C4-2B (cell line): ENCODE data around the gene DEAF1.

Source experiments
- H3K27ac ChIP-seq: fragments of 450-650 bp; 2 replicates; pipeline ENCODE4 v1.5.1; 2017
- ZFX ChIP-seq: fragments of 450-650 bp; IDR thresholded peaks from 2 replicates; pipeline ENCODE4 v1.6.1; 2017
- TF ChIP-seq, protein P1 (sequence below): fragments of 450-650 bp; conservative IDR thresholded peaks from 2 replicates; pipeline ENCODE4 v1.5.1; 2017; ENCODE audit warnings: mild to moderate bottlenecking

The DEAF1 gene

DNA sequence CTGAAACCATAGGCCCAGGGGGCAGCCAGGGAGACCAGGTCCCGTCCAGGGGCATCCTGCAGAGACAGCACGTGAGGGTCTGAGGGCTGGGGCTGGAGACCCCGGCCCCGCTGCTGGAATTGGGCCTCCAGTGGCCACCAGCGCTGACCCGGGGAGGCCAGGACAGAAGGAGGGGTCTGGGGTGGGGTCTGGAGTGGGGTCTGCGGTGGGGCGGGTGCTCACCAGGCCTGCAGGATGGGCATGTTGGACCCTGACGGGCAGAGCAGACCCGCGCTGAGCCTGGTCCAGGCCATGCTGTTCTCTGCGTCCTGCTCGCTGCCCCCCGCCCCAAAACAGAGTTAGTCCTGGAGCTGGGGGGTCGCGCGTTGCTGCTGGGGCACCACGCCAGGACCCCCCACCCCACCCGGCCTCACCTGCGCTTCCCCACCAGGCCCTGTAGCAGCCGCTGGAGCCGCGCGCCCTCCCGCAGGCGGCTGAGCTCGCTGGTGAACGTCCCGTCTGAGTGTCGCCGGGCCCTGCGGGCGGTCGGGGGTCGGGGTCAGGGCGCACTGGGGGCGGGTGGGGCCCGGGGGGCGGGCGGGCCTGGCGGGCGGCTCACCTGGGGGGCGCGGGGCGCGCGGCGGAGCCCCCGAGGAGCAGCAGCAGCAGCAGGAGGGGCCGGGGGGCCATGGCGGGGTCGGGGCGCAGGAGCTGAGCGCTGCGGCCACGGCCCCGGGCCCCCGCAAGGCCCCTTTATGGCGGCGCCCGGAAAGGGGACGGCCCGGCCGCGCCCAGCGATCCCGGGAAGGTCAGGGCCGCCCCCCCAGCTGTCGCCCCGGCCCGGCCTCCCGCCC, 68.3 kb downstream of the DEAF1 start, which contains the start of gene SCT:
SCT (minus strand) TSS at position 707 of the 833 bp plus-strand sequence; CDS start at position 669, 38 bp downstream.
- no peak within 1 kb of the TSS for H3K27ac ChIP-seq
- TF ChIP-seq ZFX, result no peak
- TF ChIP-seq, protein P1, sequence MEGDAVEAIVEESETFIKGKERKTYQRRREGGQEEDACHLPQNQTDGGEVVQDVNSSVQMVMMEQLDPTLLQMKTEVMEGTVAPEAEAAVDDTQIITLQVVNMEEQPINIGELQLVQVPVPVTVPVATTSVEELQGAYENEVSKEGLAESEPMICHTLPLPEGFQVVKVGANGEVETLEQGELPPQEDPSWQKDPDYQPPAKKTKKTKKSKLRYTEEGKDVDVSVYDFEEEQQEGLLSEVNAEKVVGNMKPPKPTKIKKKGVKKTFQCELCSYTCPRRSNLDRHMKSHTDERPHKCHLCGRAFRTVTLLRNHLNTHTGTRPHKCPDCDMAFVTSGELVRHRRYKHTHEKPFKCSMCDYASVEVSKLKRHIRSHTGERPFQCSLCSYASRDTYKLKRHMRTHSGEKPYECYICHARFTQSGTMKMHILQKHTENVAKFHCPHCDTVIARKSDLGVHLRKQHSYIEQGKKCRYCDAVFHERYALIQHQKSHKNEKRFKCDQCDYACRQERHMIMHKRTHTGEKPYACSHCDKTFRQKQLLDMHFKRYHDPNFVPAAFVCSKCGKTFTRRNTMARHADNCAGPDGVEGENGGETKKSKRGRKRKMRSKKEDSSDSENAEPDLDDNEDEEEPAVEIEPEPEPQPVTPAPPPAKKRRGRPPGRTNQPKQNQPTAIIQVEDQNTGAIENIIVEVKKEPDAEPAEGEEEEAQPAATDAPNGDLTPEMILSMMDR, result no peak

DNA sequence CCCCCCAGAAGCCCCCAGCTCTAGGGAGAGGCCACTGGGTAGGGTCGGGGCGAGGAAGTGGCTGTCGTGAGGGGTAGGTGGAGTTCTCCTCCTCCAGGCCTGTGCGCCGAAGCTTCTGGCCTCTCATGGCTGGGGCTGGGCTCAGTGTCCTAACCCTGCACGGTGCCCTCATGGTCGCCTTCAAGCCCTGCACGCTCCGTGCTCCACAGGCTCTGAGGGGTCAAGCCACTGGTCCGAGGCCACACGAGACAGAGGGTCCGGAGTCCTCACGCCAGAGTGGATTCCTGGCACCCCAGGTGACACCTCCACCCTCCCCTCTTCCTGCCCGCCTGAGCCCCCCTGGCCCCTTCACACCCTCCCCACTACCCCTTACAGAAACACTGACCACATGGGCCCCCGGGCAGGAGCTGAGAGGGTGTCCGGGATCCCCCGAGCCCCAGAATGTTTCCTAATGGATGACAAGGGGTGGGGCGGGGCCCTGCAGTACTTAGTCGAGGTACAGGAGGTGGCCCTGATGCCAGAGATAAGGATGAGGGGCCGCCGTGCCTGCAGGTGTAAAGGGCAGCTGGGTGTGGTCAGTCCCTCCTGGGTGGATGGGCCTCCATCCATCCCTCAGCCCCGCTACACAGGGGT, 69.3 kb downstream of the DEAF1 start:
- TF ChIP-seq, protein P1, result no peak
- TF ChIP-seq ZFX, result no peak
- no peak overlapping the region for H3K27ac ChIP-seq

DNA sequence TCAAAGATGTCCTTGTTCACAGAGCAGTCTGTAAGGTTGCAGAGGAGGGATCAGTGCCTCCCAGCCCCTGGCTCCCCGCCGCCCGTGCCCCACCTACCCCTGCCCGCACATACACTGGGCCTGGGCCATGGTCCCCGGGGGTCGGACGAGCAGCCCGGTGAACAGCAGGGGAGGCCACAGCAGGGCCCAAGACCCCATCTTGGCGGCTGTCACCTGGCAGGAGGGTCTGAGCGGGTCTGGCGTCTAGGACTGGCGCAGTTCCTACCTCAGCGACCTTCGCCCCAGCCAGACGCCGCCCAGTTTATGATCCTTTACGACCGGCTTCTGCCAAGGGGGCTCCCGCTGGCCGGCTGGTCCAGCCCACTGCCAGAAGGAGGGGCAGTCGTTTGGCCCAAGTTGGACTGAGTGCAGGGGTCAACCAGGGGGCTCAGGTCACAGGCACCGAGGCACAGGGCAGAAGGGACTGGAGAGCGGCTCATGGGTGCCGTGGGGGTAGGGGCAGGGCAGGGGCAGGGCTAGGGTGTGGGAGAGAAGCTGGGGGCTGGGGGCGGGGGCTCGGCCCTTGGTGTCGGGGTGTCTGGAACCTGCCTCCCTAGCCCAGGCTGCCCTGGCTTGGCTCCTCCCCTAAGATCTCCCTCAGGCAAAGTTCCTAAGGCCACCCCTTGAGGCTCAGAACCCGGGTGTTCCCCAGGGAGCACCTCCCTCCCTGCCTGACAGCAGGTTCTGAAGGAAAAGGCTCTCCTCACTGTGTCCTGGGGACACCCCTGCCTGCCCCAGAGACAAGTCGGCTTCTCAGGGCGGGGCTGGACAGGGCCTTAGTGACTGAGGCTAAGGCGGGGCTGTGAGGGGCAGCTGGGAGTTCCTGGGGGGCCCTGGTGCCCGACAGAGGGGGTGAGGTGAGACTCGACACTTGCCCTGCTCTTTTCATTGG, 70.1 kb downstream of the DEAF1 start, which contains the start of gene CDHR5:
CDHR5 (minus strand) TSS at position 251 of the 931 bp plus-strand sequence; CDS start at position 198, 53 bp downstream.
- no peak for TF ChIP-seq ZFX
- TF ChIP-seq, protein P1, result no peak
- no peak within 1 kb of the TSS for H3K27ac ChIP-seq

DNA sequence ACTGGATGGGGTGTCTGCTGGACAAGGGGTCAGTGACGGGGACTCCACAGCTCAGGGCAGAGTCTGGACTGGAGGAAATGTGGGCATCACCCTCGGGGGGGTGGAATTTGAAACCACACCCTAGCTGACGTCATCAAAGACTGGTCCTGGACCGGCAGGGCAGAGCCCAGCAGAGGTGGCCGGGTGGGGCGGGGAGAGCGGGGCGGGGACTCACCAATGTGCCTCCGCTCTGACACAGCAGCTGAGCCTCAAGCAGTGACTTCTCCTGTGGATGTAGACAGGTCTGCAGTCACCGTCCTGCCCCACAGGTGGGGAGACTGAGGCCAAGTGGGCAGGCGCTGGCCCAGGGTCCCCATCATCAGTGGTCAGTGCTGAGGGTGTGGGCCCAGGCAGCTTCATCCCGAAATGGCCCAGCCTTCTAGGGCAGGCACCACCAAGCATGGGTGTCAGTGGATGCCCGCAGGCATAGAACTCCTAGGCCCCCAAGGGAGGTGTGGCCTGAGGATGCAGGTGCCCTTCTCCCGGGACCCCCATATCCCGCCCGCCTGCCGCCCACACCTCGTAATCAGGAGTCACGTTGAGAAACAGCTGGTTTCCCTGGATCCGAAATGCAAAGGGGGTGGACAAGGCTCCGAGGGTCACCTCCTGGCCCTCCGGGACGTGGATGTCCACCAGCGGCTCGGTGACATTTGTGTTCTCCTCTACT, 70.9 kb downstream of the DEAF1 start:
- no peak for TF ChIP-seq ZFX
- TF ChIP-seq, protein P1, result no peak
- no peak overlapping the region for H3K27ac ChIP-seq

DNA sequence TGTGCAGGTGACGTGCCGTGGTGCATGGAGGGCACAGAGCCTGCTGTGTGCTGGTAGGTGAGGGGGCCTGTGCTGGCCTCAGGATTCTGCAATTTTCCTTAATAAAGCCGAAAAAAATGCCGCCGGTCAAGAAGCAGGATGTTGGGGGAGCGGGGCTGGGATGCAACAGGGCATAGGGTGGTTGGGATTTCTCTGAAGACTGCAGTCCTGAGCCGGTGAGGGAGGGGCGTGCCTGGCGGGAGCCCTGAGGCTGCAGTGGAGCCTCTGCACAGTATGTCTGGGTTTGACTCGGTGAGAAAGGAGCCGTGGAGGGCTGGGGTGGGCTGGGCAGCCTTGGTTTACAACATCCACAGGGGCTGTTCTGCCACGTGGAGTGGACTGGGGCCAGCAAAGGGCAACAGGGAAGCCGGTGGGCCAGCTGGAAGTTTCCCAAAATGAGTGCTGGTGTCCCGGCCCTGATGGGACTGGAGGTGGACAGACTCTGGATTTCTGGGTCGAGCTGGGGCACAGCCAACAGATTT, 71.6 kb downstream of the DEAF1 start:
- TF ChIP-seq ZFX, result no peak
- TF ChIP-seq, protein P1, result no peak

DNA sequence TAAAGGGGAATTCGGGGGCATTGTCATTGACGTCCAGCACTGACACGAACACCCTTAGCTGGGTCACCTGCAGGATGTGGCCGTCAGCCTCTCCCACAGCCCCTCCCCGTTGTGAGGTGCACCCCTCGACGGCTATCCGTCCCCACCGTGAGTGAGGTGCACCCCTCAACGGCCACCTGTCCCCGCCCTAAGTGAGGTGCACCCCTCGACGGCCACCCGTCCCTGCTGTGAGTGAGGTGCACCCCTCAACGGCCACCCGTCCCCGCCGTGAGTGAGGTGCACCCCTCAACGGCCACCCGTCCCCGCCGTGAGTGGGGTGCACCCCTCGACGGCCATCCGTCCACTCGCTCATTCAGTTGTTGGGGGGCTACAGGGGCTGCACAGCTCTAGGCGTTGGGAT, 73.2 kb downstream of the DEAF1 start:
- no peak for TF ChIP-seq ZFX
- TF ChIP-seq, protein P1, result no peak

More for the DNA sequence above, 71.6 kb downstream of the DEAF1 start:
- no peak overlapping the region for H3K27ac ChIP-seq

More for the DNA sequence above, 73.2 kb downstream of the DEAF1 start:
- no peak overlapping the region for H3K27ac ChIP-seq
